SU-DHL-6 (cell line): ENCODE measurements around the gene MECR.

Experiments
- CTCF ChIP-seq: fragments of 200-600 bp; sonication (generic); IDR thresholded peaks from one replicate; pipeline ENCODE4 v1.5.1; 2017; ENCODE audit warnings: antibody characterized with exemption, mild to moderate bottlenecking, low read length, moderate library complexity; ENCODE audit not compliant: insufficient read depth, poor library complexity, severe bottlenecking
- EZH2phosphoT487 ChIP-seq: fragments of 200-600 bp; sonication (generic), shearing (Covaris generic); conservative IDR thresholded peaks from 2 replicates; pipeline ENCODE4 v1.6.1; 2018; ENCODE audit warnings: mild to moderate bottlenecking, antibody characterized with exemption, low read length, moderate library complexity, mixed read lengths

- no peak for TF ChIP-seq CTCF
- TF ChIP-seq EZH2phosphoT487: no peak
Measured at GRCh38 chr1:29249170-29249691, 18.5 kb upstream of the MECR start.
